Measurements from ENCODE around the gene THAP2. TPM values are rescaled to one million over a fixed set of nuclear protein-coding genes. Genes with fewer than 3 reads are reported as not detected.

THAP2 gene
- total RNA-seq, 1 experiment from 2014 or later = 7.7 TPM

GRCh38 chr12:71725011-71725410 is 60.9 kb downstream of the THAP2 start:
- POLR2A ChIA-PET (ENCODE audit: low non-redundant PET) = no interaction called here
- Histone ChIP-seq H3K4me3 (ENCODE audit: low read depth, low read length, poor library complexity, severe bottlenecking) (no peak overlapping the region), H3K9me3 (ENCODE audit: low read depth, low read length, poor library complexity, severe bottlenecking) (no peaks in the 10 kb centered on the region), H3K27me3 (replicated peaks; ENCODE audit: insufficient read depth, low read depth, low read length, poor library complexity) (no peaks in the 10 kb centered on the region), H3K4me1 (ENCODE audit: insufficient read depth, low read length, poor library complexity, severe bottlenecking) (no peaks in the 10 kb centered on the region), H3K27ac (ENCODE audit: low read depth, low read length, poor library complexity, severe bottlenecking) (no peak overlapping the region), H3K36me3 (ENCODE audit: insufficient read depth, low read length, poor library complexity, severe bottlenecking) (no peaks in the 10 kb centered on the region)
- no TSS peak for BruUV-seq (replicated peaks)
- CTCF ChIA-PET = no interaction called here
- DNase-seq (ENCODE audit: low spot score) = no peak
- TF ChIP-seq CTCF (conservative IDR thresholded peaks at IDR 0.05; ENCODE audit: low read depth, low read length) (no peak), EZH2 (IDR thresholded peaks at IDR 0.05; ENCODE audit: borderline replicate concordance, low read depth, low read length, poor library complexity, severe bottlenecking) (no peak)
- intact Hi-C loops (cut with micrococcal nuclease; ENCODE audit: unreplicated experiment) = no loop called here

GRCh38 chr12:71726548-71726947 is 62.4 kb downstream of the THAP2 start:
- Histone ChIP-seq H3K27ac (ENCODE audit: low read depth, low read length, poor library complexity, severe bottlenecking) (no peak overlapping the region), H3K36me3 (ENCODE audit: insufficient read depth, low read length, poor library complexity, severe bottlenecking) (no peaks in the 10 kb centered on the region), H3K4me3 (ENCODE audit: low read depth, low read length, poor library complexity, severe bottlenecking) (no peak overlapping the region), H3K9me3 (ENCODE audit: low read depth, low read length, poor library complexity, severe bottlenecking) (no peaks in the 10 kb centered on the region), H3K4me1 (ENCODE audit: insufficient read depth, low read length, poor library complexity, severe bottlenecking) (no peaks in the 10 kb centered on the region), H3K27me3 (replicated peaks; ENCODE audit: insufficient read depth, low read depth, low read length, poor library complexity) (no peaks in the 10 kb centered on the region)
- no TSS peak for BruUV-seq (replicated peaks)
- TF ChIP-seq CTCF (conservative IDR thresholded peaks at IDR 0.05; ENCODE audit: low read depth, low read length) (no peak), EZH2 (IDR thresholded peaks at IDR 0.05; ENCODE audit: borderline replicate concordance, low read depth, low read length, poor library complexity, severe bottlenecking) (no peak)
- no peak for DNase-seq (ENCODE audit: low spot score)
- intact Hi-C loops (cut with micrococcal nuclease; ENCODE audit: unreplicated experiment) = no loop called here
- ChIA-PET CTCF (no interaction called here), POLR2A (ENCODE audit: low non-redundant PET) (no interaction called here)

GRCh38 chr12:71727958-71728357 is 63.9 kb downstream of the THAP2 start:
- Histone ChIP-seq H3K4me3 (ENCODE audit: low read depth, low read length, poor library complexity, severe bottlenecking) (no peak overlapping the region), H3K27me3 (replicated peaks; ENCODE audit: insufficient read depth, low read depth, low read length, poor library complexity) (no peaks in the 10 kb centered on the region), H3K4me1 (ENCODE audit: insufficient read depth, low read length, poor library complexity, severe bottlenecking) (no peaks in the 10 kb centered on the region), H3K36me3 (ENCODE audit: insufficient read depth, low read length, poor library complexity, severe bottlenecking) (no peaks in the 10 kb centered on the region), H3K27ac (ENCODE audit: low read depth, low read length, poor library complexity, severe bottlenecking) (no peak overlapping the region), H3K9me3 (ENCODE audit: low read depth, low read length, poor library complexity, severe bottlenecking) (no peaks in the 10 kb centered on the region)
- no peak for DNase-seq (ENCODE audit: low spot score)
- no TSS peak for BruUV-seq (replicated peaks)
- CTCF ChIA-PET = no interaction called here
- TF ChIP-seq EZH2 (IDR thresholded peaks at IDR 0.05; ENCODE audit: borderline replicate concordance, low read depth, low read length, poor library complexity, severe bottlenecking) (no peak), CTCF (conservative IDR thresholded peaks at IDR 0.05; ENCODE audit: low read depth, low read length) (no peak)
- intact Hi-C loops (cut with micrococcal nuclease; ENCODE audit: unreplicated experiment) = no loop called here
- POLR2A ChIA-PET (ENCODE audit: low non-redundant PET) = no interaction called here

Other genes starting within 250 kb of the THAP2 start
- 4.5 and 5.5 TPM in 2 replicates for gene LGR5, start 224.5 kb upstream of the THAP2 start, total RNA-seq (2021)
- gene ZFC3H1, start 453 bp upstream of the THAP2 start, total RNA-seq (2021) = 48.7 and 55.9 TPM in 2 replicates
- 52.6 and 56.3 TPM in 2 replicates for gene TMEM19, start 21.8 kb downstream of the THAP2 start, total RNA-seq (2021)
- 105 and 109 TPM in 2 replicates for gene RAB21, start 90.6 kb downstream of the THAP2 start, total RNA-seq (2021)
- 138 and 160 TPM in 2 replicates for gene TBC1D15, start 175.5 kb downstream of the THAP2 start, total RNA-seq (2021)

Data from A673 (cell line).